ENCODE results near the gene FANCC.

The FANCC gene

DNA sequence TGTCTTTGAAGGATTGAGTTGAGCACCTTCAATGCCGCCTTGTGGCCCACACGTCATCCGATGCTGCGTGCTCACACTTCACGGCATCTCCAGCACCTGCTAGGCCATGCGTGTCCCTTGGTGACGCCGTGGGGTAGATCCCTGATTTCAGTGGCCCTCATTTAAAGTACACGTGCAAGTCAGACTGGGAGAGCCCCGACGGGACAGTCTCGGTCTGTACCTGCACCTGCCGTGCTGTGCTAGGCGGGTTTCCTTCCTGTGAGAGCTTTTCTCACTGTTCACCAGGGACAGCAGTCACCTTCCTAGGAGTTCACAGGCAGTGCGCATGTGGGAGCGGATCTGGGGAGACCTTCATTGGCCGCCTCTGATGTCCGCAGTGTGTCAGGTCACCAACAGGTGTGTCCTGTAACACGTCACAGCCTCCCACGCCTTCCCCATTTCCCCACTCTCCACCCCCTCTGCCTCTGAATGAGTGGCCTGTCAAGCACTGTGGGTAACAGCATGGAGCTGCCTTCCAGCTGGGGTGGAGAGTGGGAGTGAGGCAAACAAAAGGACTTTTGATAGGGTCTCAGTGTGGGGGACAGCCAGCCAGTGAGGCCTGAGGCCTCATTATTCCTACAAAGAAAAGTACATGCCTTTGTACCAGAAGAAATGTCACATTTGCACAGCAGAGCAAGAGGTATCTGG is 236.4 kb downstream of the FANCC start:
- no peak for DNase-seq

DNA sequence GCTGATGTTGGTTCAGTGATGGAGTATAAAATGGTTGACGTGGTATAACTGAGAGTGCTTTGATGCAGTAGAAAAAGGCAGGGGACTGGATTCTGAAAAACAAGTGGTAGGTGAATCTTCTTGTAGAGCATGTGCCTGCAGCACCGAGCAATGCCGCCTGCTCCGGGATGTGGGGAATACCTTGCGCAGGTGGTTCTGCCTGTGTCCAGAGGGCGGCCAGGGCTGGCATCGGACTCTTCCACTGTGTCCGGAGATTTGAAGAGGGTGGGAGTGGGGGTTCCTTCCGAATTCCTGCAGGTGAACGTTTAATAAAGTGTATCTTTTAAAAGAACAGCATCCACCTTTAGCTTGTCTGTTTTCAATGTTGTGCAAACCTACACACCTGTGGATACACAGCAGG is 238.0 kb downstream of the FANCC start:
- no peak for DNase-seq

DNA sequence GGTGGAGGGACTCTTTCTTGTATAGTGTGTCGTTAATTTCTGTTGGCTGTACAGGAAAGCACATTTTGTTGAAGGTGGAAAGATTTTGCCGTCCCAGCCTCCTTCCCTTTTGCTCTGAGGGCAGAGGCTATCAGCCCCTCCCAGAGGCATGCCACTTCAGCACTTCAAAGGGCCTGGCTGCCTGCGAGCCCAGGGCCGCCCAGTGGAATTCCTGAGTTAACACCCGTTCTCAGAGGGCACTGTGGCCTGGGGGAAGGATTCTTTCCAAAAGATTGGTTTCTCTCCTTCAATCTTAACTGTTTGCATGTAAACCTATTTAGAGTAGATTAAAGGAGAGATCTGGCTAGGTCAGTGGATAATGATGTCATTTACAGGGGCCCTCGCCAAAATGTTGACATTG is 238.6 kb downstream of the FANCC start:
- DNase-seq: no peak

DNA sequence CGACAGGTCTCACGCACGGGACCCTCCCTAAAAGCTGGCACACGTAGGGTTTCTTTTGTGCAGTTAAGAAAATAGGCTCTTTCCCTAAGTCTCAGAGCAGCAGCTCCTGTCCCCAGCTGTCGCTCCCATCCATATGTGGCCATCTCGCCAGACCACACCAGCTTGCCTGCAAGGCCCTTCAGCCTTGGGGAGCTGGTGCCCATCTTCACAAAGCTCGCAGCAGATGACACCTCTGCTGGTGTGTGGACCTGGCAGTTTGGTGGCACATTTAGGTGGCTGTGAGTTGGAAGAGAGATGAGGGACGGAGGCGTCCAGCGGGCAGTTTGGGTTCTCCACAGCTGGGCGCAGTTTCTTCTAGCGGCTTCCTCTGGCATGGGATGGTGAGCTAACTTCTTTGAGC is 239.0 kb downstream of the FANCC start:
- no peak for DNase-seq

DNA sequence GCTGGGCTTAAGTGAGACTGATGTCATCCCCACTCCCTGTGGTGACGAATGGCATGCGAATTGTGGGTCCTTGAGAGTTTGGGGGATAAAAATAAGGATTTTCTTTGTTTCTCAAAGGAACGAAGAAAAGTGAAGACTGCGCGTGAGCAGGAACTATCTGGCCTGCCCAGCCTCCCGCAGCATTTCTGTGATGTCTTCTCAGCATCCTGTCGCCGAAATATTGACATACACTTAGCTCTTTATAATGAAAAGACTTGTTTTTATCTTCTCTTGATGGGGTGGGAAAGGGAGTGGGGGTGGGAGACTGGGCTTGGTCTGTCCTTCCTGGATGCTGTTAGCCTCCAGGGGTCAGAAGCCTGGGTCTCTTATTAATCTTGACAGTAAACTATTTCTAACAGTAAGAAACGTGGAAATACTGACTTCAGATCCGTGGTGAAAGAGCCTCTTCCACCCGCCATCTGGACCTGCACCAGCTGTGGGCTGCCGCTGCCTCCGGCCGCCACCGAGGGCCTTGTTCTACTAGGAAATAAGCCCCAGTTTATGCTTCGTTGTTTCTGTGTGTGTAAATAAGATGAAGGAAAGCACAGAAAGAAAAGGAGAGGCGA is 239.6 kb downstream of the FANCC start:
- no peak for DNase-seq

DNA sequence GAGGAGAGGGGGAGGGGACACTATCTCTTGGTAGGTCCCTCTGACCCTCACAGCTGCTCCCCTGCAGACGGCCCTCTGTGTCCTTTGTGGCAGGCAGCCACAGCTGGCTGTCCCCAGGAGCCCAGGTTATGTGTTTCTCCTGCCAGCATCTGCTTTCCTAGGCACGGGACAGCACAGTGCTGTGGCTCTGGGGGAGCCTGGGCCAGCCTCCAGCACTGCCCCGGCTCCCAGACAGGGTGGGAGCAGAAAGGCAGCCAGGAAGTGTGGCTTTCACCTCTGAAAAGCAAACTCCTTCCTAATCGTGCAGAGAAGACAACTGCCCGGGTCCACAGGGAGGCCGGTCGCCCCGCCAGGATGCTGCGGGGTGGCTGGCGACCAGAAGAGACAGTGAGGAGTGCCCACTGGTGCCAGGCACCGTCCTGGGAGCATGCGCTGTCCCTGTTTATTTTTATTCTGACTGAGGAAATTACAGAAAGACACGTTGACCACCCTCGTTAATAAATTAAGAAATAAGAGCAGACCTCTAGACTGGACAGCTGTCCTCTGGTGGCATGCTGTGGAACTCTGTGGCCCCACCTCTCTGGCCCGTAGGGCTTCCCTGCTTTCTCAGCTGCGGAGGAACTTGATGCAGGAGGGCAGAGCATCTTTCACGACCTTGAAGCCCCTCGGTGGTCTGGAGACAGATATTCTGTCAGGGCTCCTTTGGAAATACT is 240.3 kb downstream of the FANCC start:
- DNase-seq: no peak

DNA sequence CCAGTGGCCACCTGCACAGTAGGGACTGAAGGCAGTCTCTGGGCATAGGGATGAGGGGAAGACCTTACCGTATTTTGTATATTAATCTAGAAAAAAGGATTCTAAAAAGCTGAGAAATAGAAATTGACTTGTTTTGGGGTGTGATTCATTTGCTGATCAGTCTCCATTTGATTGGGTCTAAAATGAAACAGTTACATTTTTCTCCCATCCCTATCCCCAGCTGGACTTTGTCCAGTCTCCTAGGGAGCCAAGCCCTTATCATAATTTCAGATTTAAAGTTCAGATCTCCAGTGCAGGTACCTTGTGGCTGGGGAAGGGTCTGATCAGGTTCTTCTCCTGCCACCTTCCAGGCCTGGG is 240.8 kb downstream of the FANCC start:
- DNase-seq: no peak

DNA sequence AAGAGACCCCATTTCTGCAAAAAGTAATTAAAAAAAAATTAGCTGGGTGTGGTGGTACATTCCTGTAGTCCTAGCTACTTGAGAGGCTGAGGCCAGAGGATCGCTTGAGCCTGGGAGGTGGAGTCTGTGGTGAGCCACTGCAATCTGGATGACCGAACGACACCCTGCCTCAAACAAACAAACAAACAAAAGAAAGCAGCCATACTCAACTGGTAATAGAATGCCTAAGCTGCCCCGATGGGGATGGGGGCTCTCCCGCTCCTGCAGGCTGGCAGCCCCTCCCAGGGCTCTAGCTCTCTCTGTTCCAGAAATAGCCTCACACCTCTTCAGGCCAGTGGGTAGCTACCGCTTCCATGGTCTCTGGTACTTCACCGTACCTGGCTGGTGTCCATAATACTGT is 241.8 kb downstream of the FANCC start:
- no peak for DNase-seq

DNA sequence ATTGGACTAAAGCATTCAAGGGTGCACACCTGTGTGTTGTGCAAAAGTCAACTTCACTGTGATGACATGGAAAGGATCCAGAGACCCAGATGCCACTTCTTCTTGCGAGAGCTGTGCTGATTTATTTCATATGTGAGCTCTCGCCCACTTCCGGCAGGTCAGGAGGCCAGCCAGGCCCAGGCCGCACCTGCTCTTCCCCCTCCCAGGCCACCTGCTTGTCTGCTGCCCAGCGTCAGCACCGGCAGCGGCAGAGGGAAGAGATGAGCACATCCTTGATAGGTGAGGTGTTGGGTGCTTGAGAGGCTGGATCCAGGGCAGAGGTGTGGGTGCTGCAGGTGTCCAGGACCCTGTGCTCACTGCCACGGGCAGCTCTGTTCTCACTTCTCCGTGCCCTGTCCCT is 242.9 kb downstream of the FANCC start:
- DNase-seq: no peak

DNA sequence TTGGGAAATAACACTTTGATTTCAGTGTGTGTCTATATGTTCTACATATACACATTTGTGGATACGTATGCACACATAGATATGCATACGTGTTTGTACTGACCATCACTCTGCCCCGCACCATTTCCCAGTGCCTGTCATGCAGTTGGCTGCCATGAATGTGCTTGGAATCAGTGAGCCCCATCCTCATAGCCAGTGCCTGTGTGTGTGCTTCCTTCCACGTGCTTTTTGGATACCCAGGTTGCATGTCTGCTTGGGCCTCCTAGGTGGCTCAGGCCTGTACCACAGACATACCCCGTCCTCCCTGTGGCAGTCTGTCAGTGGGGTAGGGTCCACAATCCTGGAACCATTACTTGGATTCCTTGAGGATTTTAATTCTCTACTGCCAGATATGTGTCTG is 243.6 kb downstream of the FANCC start:
- DNase-seq: no peak

DNA sequence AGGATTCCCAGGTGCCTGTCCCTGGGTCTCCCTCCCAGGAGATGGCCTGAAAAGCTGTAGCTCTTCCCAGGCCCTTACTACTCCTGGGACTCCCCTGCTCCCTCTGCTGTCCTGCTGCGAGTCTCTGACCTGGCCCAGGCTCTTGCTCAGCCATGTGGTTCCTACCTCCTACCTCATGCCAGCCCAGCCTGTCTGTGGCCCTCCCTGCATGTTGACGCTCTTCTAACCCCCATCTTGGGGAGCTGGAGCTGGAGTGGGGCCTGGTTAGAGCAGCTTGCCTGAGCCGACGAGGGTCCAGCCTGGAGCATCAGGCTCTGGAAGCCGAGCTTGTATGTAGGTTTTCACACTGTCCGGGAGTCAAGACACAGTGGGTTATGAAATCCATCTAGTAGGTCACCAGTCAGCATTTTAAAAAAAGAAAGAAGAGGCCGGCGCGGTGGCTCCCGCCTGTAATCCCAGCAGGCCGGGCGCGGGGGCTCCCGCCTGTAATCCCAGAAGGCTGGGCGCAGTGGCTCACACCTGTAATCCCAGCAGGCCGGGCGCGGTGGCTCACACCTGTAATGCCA is 244.4 kb downstream of the FANCC start:
- DNase-seq: no peak

DNA sequence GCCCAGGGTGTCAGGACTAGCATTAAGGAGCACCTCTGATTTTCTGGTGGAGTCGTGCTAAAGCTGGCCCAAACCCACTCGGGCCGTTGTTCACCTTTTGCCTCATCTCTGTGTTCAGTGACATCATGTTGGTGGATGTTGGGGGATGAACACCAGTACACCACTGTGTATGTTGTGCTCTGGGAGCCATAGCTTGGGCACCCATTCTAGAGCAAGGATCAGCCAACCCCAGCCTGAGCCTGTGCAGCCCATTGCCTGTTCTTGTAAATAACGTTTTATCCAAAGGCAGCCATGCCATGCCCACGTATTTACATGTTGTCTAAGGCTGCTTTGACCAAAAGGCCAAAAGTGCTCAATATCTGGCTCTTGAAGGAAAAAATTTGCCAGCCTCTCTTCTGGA is 245.6 kb downstream of the FANCC start:
- no peak for DNase-seq

DNA sequence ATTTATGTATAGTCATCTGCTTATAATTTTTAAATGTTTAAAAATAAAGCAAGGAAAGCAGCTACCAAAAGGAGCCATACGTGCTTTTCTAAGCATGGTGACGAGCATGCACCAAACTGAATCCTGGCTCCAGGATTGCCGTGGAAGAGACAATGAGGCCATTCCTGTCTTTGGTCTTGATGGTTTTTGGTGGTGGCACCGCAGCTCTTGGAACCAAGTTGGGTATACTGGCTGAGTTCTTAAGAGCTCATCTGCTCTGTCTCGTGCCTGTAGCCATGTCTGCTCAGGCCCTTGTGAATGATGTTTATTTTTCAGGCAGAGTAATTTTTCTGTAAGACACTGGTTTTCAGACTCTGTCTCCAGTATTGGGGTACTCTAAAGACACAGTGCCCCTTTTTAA is 246.1 kb downstream of the FANCC start:
- no peak for DNase-seq

DNA sequence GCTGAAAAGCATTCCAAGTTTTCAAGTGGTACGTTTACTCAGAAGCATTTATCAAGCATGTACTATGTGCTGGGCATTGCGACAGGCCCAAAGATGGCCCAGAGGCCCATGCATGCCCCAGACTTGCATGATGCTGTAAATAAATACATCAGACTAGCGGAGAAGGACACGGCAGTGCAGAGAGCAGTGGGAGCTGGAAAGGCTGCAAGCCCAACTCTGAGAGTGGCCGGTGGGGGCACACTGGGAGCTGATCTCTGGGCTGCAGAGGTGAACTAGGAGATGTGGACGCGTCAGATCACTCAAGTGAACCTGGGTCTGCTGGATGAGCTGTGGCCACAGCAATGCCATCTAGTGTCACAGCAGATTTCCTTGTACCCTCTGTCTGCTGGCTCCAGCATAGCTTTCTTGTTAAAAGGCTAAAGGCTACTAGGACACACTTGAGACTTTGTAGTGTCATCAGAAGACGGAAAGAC is 246.9 kb downstream of the FANCC start:
- no peak for DNase-seq

DNA sequence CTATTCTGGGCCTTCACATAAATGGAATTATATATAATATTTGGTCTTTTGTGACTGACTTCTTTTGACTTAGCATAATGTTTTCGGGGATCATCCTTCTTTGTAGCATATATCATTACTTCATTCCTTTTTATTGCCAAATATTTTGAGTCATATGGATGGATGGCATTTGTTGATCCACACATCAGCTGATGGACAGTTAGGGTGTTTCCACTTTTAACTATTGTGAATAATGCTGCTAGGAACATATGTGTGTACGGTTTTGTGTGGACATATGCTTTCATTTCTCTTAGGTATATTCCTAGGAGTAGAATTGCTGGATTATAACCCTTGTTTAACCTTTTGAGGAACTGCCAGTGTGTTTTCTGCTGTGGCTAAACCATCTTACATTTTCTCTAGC is 249.6 kb downstream of the FANCC start:
- DNase-seq: no peak

DNA sequence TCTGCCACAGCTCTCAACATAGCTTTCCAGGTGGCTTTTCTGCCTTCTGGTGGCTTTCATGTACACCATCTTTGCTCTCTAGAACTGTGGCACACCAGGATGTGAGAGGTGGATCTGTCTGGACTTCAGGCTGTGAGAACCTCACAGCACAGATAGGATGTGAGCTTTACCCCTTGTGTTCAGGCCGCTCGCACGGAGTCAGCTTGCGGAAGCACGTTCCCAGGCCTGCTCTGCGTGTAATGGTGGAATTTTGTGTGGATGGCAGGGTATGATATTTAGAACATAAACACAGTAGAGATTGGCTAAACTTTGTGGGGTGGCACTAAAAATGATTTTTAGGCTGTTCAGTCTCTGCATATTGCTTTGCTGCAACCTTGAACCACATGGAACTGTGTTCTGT is 250.5 kb downstream of the FANCC start:
- DNase-seq: no peak

DNA sequence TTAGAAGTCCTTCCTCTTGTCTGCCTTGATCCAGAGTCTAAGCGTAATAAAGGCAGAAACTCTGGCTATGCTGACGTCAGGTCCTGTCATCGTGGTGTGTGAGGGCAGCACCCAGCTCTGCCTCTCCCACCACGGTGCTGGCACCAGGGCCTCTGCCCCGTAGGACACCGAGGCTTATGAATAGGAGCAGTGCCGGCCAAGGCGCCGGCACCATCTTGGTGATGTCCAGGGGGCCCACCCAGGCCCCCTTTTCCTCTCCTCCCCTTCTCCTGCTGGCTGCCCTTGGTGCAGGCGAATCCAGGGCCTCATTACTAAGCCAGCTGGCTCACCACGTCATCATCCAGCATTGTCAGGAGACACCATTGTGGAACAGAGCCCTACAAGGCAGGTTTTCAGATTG is 252.3 kb downstream of the FANCC start:
- DNase-seq: no peak

DNA sequence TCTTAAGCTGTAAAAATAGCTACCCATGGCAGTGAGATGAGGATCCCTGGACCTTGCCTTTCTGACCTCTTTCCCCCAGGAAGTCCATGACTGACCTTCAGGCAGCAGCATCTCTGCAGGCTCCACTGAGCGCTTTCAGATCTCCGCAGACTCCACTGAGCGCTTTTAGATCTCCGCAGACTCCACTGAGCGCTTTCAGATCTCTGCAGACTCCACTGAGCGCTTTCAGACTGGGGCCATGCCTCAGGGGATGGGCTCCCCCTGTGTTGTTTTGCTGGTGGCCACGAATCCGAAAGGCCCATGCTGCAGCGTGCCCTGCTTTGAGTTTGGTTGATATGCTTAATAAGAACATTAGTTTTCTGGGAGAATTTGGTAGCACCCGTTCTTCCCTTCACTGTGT is 254.2 kb downstream of the FANCC start:
- DNase-seq: no peak

DNA sequence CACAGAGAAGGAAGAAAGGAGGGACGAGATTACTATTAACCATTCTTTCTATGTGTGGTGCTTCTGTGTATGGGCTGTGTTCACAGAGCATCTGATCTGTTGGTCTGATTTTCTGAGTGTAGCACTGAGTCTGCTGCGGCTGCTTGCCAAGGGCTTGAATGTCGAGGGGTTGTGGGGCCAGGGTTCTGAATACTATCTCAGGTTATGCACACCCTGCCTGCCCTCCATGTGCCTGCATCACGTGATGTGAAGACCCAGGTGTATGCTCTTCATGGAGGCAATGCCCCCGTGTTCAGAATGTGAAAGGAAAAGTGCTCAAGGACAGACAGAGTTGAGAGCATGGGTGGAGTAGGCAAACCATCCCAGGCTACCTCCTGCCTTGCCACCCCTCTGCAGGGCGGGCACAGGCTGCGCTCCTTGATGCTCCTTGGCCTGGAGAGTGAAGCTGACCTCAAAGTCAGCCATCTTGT is 254.9 kb downstream of the FANCC start:
- DNase-seq: no peak

DNA sequence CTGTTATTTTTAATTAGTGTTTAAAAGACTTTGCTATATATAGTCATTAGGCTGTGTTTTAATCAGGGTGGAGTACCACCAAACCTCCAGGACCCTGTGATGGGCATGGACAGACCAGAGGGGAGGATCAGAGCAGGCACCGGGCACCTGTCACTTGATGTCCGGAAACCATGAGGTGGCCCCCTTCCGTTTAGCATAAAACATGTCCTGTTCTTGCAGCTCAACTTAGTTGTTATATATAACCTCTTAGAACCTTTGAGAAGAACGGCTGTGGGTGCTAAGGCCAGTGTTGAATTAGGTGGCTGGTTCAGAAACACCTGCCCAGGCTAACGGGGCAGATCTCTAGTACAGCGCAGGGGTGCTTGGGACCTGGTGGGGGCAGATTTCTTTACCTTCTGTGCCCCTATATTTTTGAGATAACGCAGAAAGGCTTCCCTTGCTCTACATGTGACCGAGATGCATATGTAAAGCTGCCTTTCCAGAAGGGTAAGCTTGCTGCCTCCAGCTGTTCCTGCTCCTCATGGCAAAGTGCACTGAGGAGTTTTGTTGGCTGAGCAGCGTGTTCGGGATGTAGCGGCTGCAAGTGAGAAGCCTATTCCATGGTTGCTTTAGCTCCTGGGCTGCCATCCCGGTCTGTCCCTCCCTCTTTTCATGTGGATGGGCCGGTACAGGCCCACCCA is 255.5 kb downstream of the FANCC start:
- no peak for DNase-seq

DNA sequence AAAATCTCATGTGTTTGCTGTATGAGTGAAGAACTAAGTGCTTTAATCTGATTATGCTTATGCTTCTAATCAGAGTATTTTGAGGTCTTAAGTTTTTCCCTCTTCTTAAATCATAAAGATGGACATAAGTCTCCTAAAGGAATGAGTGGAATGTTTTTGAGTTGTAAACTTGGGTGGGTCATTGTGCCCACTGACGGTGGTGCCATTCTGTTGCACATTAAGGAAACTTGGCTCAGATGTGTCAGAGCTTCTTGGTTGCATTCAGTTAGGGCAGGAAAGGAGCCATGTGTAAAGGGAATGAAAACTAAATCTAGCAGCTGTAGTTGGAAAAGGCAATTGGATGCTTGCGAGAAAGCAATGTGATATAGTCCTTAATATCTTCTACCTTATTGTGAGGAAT is 256.6 kb downstream of the FANCC start:
- DNase-seq: no peak

DNA sequence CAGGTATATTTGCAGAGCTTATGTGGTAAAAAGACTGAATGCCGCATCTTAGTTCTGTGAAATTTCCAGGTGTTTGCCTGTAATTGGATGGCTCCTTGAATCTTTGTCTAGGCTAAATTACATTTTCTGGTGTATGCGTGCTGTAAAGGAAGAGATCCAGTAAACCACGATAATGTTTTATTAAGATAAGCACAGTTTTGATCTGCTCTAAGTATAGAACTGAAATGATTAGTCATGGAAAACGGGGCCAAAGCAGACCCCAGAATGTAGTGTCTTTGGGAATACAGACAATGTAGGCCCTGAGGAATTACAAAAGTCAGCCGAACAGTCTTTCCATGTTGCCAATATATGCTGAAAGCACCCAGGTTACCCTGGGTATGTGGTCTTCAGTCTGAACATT is 257.3 kb downstream of the FANCC start:
- DNase-seq: no peak

DNA sequence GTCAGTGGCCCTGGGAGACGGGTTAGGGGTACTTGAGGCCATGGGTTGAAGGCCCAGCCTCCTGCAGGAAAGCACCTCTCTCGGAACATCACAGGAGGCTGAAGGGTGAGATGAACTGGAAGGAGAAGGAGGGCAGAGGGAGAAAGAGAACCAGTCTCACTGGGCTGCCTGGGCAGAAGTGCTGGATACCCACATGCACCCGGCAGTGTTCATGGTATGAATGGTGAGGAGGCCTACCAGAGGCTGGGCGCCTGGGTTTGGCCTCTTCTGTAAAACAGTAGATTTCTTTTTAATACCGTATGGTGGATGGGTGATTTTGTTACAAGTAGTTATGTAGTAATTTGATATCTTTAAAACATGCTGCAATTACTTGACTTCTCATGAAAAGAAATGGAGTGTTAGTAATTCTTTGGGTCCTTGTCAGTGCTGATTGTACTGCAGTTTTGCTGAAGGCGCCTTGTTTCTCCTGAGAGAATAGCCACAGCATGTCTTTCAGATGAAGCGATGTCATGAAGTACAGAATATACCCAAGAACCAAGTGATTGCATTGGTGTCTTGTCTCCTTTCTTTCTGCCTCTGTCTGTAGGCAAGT is 258.6 kb downstream of the FANCC start:
- DNase-seq: no peak
